Measurements from ENCODE around the gene NUP160.

GRCh38 chr11:47879259-47880158 is 31.4 kb upstream of the NUP160 start:
- TF ChIP-seq, protein P1, sequence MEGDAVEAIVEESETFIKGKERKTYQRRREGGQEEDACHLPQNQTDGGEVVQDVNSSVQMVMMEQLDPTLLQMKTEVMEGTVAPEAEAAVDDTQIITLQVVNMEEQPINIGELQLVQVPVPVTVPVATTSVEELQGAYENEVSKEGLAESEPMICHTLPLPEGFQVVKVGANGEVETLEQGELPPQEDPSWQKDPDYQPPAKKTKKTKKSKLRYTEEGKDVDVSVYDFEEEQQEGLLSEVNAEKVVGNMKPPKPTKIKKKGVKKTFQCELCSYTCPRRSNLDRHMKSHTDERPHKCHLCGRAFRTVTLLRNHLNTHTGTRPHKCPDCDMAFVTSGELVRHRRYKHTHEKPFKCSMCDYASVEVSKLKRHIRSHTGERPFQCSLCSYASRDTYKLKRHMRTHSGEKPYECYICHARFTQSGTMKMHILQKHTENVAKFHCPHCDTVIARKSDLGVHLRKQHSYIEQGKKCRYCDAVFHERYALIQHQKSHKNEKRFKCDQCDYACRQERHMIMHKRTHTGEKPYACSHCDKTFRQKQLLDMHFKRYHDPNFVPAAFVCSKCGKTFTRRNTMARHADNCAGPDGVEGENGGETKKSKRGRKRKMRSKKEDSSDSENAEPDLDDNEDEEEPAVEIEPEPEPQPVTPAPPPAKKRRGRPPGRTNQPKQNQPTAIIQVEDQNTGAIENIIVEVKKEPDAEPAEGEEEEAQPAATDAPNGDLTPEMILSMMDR (IDR thresholded peaks at IDR 0.05; ENCODE audit: poor library complexity, severe bottlenecking), result no peak
- no peak for TF ChIP-seq TAF1 (IDR thresholded peaks at IDR 0.05; ENCODE audit: low read depth)
